Peyer's patch (tissue), 4 donors: ENCODE results near the gene TRAF2. TPM values are rescaled to one million over a fixed set of nuclear protein-coding genes. Genes with fewer than 3 reads are reported as not detected.

Source experiments
- DNase-seq, 3 donors: peaks; one replicate each; pipeline ENCODE4 v3.0.0-alpha.2; 2017 to 2019
- H3K27ac ChIP-seq, 4 donors: fragments of 200-600 bp; sonication (generic); one replicate each; pipeline ENCODE4 v1.5.1; 2016 to 2019
- H3K27me3 ChIP-seq, 2 donors: fragments of 200-600 bp; sonication (generic); one replicate each; pipeline ENCODE4 v1.5.1; 2019
- H3K36me3 ChIP-seq, 3 donors: fragments of 200-600 bp; sonication (generic); one replicate each; pipeline ENCODE4 v1.5.1; 2016 to 2019
- H3K4me1 ChIP-seq, 4 donors: fragments of 200-600 bp; sonication (generic); one replicate each; pipeline ENCODE4 v1.5.1; 2016 to 2019
- H3K4me3 ChIP-seq, 4 donors: fragments of 200-600 bp; sonication (generic); 1 replicate in 3 of 4; 2 replicates in 1 of 4; pipeline ENCODE4 v1.5.1; 2016 to 2019; ENCODE audit warnings: mild to moderate bottlenecking in 1 of 4
- H3K9me3 ChIP-seq, 4 donors: fragments of 200-600 bp; sonication (generic); one replicate each; pipeline ENCODE4 v1.5.1; 2016 to 2019; ENCODE audit warnings: mild to moderate bottlenecking in 1 of 4
- CTCF ChIP-seq, 6 experiments: fragments of 450-650 bp in 4 of 6; fragments of 200-600 bp in 2 of 6; sonication (generic) in 1 of 6; IDR thresholded peaks; one replicate each; pipeline ENCODE4 v1.5.1; 2017 to 2019; ENCODE audit warnings: antibody characterized with exemption in 6 of 6, mild to moderate bottlenecking in 3 of 6, moderate library complexity in 1 of 6
- POLR2A ChIP-seq, 2 donors: fragments of 450-650 bp; IDR thresholded peaks; one replicate each; pipeline ENCODE4 v1.5.1; 2017; ENCODE audit warnings: antibody characterized with exemption in 2 of 2, mild to moderate bottlenecking in 2 of 2, moderate library complexity in 2 of 2
- total RNA-seq, 4 donors: library from RNA; depleted of rRNA; stranded (reverse); fragments of >200 nt; gene quantifications; one replicate each; pipeline ENCODE4 v1.1.0, GENCODE V29; 2016

TRAF2 gene
- total RNA-seq, 4 donors from 2014 or later = 17.5 to 75.1 (median 22.2) TPM

DNA sequence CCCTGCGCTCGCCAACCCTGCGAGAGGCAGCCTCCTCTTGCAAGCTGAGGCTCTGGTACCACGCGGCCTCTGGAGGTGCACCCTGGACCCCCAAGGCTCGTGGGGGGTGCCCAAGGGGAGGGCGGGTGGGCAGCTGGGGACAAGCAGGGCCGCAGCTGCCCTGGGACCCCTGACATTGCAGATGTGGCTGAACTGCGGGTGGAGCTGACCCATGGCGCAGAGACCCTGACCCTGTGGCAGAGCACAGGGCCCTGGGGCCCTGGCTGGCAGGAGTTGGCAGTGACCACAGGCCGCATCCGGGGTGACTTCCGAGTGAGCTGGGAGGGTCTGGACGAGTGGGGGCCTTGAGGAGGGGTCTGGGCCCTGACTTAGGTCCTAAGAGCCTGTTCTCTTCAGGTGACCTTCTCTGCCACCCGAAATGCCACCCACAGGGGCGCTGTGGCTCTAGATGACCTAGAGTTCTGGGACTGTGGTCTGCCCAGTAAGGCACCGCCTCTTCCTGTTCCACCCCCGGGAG lies 32.7 kb upstream of the TRAF2 start:
- no peak overlapping the region for H3K27ac ChIP-seq
- peaks cover 7 to 45% (median 15%) of the 10 kb centered on the region in 4 donors for H3K4me1 ChIP-seq
- no peak overlapping the region for H3K4me3 ChIP-seq
- DNase-seq = peak in 1 of 3 donors; percentile 48
- H3K27me3 ChIP-seq = no peaks in the 10 kb centered on the region
- no peak for TF ChIP-seq POLR2A (IDR thresholded peaks at IDR 0.05)
- TF ChIP-seq CTCF (IDR thresholded peaks at IDR 0.05) = peak in 1 of 6 experiments; percentile 5
- peaks cover 0 to 11% (median 0%) of the 10 kb centered on the region in 3 donors for H3K36me3 ChIP-seq
- H3K9me3 ChIP-seq = no peaks in the 10 kb centered on the region

DNA sequence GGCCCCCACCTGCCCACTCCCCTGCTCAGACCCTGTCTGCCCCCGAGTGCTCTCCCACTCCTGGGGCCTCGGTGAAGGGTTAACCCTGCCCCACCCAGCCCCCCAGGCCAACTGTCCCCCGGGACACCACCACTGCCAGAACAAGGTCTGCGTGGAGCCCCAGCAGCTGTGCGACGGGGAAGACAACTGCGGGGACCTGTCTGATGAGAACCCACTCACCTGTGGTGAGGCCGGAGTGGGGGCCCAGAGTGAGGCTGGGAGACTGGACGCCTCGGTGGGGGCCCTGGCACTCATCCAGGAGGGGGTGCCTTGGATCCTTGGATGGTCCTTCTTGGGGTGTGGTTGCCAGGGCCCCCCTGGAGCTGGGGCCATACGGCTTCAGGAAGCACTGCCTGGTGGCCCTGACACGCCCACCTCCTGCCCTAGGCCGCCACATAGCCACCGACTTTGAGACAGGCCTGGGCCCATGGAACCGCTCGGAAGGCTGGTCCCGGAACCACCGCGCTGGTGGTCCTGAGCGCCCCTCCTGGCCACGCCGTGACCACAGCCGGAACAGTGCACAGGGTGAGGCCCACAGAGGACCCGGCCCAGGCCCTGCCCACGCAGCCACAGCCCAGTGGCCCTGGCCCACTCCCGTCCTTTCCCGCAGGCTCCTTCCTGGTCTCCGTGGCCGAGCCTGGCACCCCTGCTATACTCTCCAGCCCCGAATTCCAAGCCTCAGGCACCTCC lies 32.0 kb upstream of the TRAF2 start:
- TF ChIP-seq CTCF (IDR thresholded peaks at IDR 0.05) = no peak
- no peak for TF ChIP-seq POLR2A (IDR thresholded peaks at IDR 0.05)
- Histone ChIP-seq H3K9me3 (no peaks in the 10 kb centered on the region), H3K36me3 (peaks cover 0 to 11% (median 0%) of the 10 kb centered on the region in 3 donors), H3K4me1 (peaks cover 7 to 51% (median 16%) of the 10 kb centered on the region in 4 donors), H3K27me3 (no peaks in the 10 kb centered on the region), H3K4me3 (no peak overlapping the region), H3K27ac (no peak overlapping the region)
- peak in 2 of 3 donors; percentile 48 to 50 for DNase-seq

- Histone ChIP-seq H3K9me3 (no peaks in the 10 kb centered on the region), H3K27ac (no peak overlapping the region), H3K4me1 (peaks cover 4 to 53% (median 18%) of the 10 kb centered on the region in 4 donors), H3K27me3 (no peaks in the 10 kb centered on the region), H3K4me3 (no peak overlapping the region), H3K36me3 (peaks cover 0 to 11% (median 0%) of the 10 kb centered on the region in 3 donors)
- TF ChIP-seq CTCF (IDR thresholded peaks at IDR 0.05) (no peak), POLR2A (IDR thresholded peaks at IDR 0.05) (no peak)
- DNase-seq = peak in 1 of 3 donors; percentile 38
These were observed 31.4 kb upstream of the TRAF2 start for GRCh38 chr9:136854842-136855460.

- Histone ChIP-seq H3K4me1 (peaks cover 0 to 53% (median 13%) of the 10 kb centered on the region in 4 donors), H3K36me3 (peaks cover 0 to 6% (median 0%) of the 10 kb centered on the region in 3 donors), H3K9me3 (no peaks in the 10 kb centered on the region), H3K4me3 (no peak overlapping the region), H3K27ac (no peak overlapping the region), H3K27me3 (no peaks in the 10 kb centered on the region)
- DNase-seq = peak in 1 of 3 donors; percentile 44
- TF ChIP-seq POLR2A (IDR thresholded peaks at IDR 0.05) = no peak
- TF ChIP-seq CTCF (IDR thresholded peaks at IDR 0.05) = no peak
These were observed 30.7 kb upstream of the TRAF2 start for GRCh38 chr9:136855461-136856078.

GRCh38 chr9:136856079-136856476 lies 30.2 kb upstream of the TRAF2 start:
- Histone ChIP-seq H3K4me3 (no peak overlapping the region), H3K27me3 (no peaks in the 10 kb centered on the region), H3K4me1 (peaks cover 0 to 55% (median 13%) of the 10 kb centered on the region in 4 donors), H3K27ac (no peak overlapping the region), H3K36me3 (peaks cover 0 to 4% (median 0%) of the 10 kb centered on the region in 3 donors), H3K9me3 (no peaks in the 10 kb centered on the region)
- DNase-seq = peak in 1 of 3 donors; percentile 53
- no peak for TF ChIP-seq CTCF (IDR thresholded peaks at IDR 0.05)
- no peak for TF ChIP-seq POLR2A (IDR thresholded peaks at IDR 0.05)
